Measurements from ENCODE around the gene FAM136A.
"Not testable (repeated sequence)": the region's sequence is repeated elsewhere in the genome, so short reads cannot be mapped to it uniquely, and the experiment has no call there.

DNA sequence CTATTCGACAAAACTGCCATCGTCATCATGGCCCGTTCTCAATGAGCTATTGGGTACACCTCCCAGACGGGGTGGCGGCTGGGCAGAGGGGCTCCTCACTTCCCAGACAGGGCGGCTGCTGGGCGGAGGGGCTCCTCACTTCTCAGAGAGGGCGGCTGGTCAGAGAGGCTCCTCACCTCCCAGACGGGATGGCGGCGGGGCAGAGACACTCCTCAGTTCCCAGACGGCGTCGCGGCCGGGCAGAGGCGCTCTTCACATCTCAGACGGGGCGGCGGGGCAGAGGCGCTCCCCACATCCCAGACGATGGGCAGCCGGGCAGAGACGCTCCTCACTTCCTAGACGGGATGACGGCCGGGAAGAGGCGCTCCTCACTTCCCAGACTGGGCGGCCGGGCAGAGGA lies 34.9 kb downstream of the FAM136A start:
- TF ChIP-seq POLR2AphosphoS5 (IDR thresholded peaks at IDR 0.05; ENCODE audit: low read depth, low read length); CTCF (IDR thresholded peaks at IDR 0.05): not testable (repeated sequence)

Data from Panc1 (cell line).